Heart left ventricle (tissue), 13 donors: ENCODE results near the gene EI24.

Source experiments
- CTCF ChIP-seq, 12 donors: fragments of 200-600 bp; sonication (generic) in 4 of 12; IDR thresholded peaks; one replicate each; pipeline versions ENCODE4 v1.5.0 to v1.8.0; 2018 to 2022; ENCODE audit warnings: antibody characterized with exemption in 12 of 12, mild to moderate bottlenecking in 5 of 12
- POLR2A ChIP-seq, 2 donors: fragments of 450-650 bp; IDR thresholded peaks; one replicate each; pipeline ENCODE4 v1.6.1; 2017; ENCODE audit warnings: antibody characterized with exemption in 2 of 2, mild to moderate bottlenecking in 2 of 2, moderate library complexity in 2 of 2
- donor health status: ischemic (EF 13 %, LVEDD 7.1; RV severe dilation, severe dysfunction).
- donor health status: DM: no; HTN: yes; CAD: no.
- donor health status: DM: no; HTN: no; CAD: no.
- donor health status: ischemic (EF 25% LVEDD 6.9; RV normal size, moderate dysfunction).
- donor health status: ischemic (EF 25% LVEDD 5.7; RV mildly dilated, moderate dysfunction).
- donor health status: ischemic (EF 35%, LVEDD 5.7; RV mildly dilated, moderate dysfunction).
- donor health status: nonischemic (EF 11% LVEDD 7.7; RV severe dilation, severe dysfunction).
- donor health status: DM: yes; HTN: yes; CAD: no.
- donor health status: PGD.
- donor health status: ischemic (EF 29% LVEDD 5.4; RV normal size, mild dysfunction).
- donor health status: nonischemic (EF 23%, LVEDD 6.1; RV moderate dilation, normal function).

GRCh38 chr11:125578783-125579182 is 9.5 kb downstream of the EI24 start:
- TF ChIP-seq CTCF (IDR thresholded peaks at IDR 0.05), result no peak
- TF ChIP-seq POLR2A (IDR thresholded peaks at IDR 0.05), result no peak
